ENCODE measurements around the gene DUSP7.

DUSP7 gene

DNA sequence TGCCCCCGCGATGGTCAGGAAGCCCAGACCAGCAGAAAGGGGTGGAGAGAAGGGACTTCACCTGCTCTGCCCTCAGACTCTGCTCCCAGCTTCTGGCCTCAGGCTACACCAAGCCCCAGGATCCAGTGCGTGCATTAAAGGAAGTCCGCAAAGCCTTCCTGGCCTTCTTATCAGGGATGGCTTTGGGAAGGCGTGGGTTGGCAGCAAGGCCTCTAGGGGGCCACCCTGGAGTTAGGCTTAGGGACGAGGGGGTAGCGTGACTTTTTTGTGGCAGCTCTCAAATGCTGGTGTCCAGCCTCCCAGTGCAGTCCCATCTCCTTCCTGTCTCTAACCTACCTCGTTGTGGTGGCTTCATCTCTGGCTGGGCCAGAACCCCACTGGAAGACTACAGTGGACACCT is 41.8 kb downstream of the DUSP7 start:
- Histone ChIP-seq H3K4me3 (ENCODE audit: low read depth, low read length) (no peak overlapping the region), H3K36me3 (ENCODE audit: control insufficient read depth, insufficient read depth, low read length) (no peaks in the 10 kb centered on the region), H3K9me3 (ENCODE audit: control insufficient read depth, insufficient read depth, low read length) (no peaks in the 10 kb centered on the region), H3K9ac (ENCODE audit: low read depth, low read length) (no peak overlapping the region), H3K4me1 (ENCODE audit: control insufficient read depth, insufficient read depth, low read length) (no peaks in the 10 kb centered on the region), H3K27me3 (ENCODE audit: control insufficient read depth, insufficient read depth, low read length) (no peaks in the 10 kb centered on the region), H3K27ac (ENCODE audit: low read depth, low read length) (no peak overlapping the region)

DNA sequence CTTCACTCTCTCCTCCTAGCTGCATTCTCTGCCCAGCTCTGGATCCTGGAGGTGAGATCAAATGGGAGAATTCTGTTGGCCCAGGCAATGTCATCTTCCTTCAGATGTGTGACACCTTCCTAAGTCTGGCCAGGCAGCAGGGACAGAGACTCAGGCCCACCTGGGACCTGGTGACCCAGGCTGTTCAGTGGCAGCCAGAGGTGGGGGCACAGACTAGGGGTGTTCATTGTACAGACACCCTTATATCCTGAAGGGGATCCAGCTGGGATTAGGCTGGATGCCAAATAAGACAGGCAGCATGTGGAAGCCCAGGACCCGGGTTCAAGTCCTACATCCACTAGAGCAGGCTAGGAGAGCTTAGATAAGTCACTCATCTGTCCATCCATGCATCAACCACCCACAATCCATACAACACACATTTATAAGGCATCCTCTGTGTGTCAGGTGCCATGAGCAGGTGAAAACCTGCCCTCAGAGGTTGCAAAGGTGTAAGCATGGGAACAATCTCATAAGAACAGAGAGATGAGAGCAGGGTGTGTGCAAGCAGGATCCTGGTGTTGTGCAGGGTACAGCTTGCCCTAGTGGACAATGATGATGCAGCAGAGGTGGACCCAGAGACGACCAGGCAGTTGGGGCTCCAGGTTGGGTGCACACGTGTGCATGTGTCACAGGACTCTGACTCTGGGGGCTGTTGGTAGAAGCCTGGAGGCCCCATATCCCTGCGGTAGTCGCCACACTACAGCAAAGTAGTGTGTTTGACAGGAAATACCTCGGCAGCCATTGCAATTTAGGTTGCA is 42.4 kb downstream of the DUSP7 start:
- Histone ChIP-seq H3K9ac (ENCODE audit: low read depth, low read length) (no peak overlapping the region), H3K4me3 (ENCODE audit: low read depth, low read length) (no peak overlapping the region), H3K4me1 (ENCODE audit: control insufficient read depth, insufficient read depth, low read length) (no peaks in the 10 kb centered on the region), H3K27me3 (ENCODE audit: control insufficient read depth, insufficient read depth, low read length) (no peaks in the 10 kb centered on the region), H3K27ac (ENCODE audit: low read depth, low read length) (no peak overlapping the region), H3K9me3 (ENCODE audit: control insufficient read depth, insufficient read depth, low read length) (no peaks in the 10 kb centered on the region), H3K36me3 (ENCODE audit: control insufficient read depth, insufficient read depth, low read length) (no peaks in the 10 kb centered on the region)

DNA sequence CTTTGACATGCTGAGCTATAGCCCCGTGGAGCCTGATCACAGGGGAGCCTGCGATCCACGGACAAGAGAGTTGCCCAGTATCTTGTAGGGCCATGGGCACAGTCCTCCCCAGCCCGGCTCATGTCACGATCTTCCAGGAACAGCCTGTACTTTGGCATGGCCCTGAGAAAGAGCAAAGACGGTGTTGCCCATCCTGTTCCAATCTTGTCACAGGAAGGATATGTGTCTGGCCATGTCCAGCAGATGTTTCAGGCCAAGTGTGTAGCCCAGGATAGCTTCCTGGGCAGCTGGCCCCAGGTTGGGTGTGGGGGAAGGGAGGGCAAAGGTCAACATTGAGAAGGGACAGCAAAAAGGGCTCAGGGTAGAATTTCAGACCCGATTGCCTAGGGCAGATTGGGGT is 43.7 kb downstream of the DUSP7 start:
- no peak overlapping the region for H3K27ac ChIP-seq (ENCODE audit: low read depth, low read length)

DNA sequence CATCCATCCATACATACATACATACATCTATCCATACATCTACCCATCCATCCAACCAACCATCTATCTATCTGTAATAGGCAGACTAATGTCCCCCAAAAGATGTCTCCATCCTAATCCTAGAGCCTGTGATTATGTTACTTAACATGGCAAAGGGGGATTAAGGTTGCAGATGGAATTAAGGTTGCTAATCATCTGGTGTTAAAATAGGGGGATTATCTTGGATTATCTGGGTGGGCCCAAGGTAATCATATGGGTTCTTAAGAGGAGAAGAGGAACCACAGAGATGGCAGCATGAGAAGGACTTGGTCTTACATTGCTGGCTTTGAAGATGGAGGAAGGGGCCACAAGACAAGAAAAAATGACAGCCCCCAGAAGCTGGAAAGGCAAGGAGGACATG is 45.9 kb downstream of the DUSP7 start:
- H3K4me3 ChIP-seq (ENCODE audit: low read depth, low read length): no peak overlapping the region
- H3K27me3 ChIP-seq (ENCODE audit: control insufficient read depth, insufficient read depth, low read length): no peaks in the 10 kb centered on the region
- no peaks in the 10 kb centered on the region for H3K9me3 ChIP-seq (ENCODE audit: control insufficient read depth, insufficient read depth, low read length)
- H3K9ac ChIP-seq (ENCODE audit: low read depth, low read length): no peak overlapping the region
- no peak overlapping the region for H3K27ac ChIP-seq (ENCODE audit: low read depth, low read length)
- H3K36me3 ChIP-seq (ENCODE audit: control insufficient read depth, insufficient read depth, low read length): no peaks in the 10 kb centered on the region
- peaks cover 12% of the 10 kb centered on the region for H3K4me1 ChIP-seq (ENCODE audit: control insufficient read depth, insufficient read depth, low read length)

More for the DNA sequence above, 43.7 kb downstream of the DUSP7 start:
- no peaks in the 10 kb centered on the region for H3K4me1 ChIP-seq (ENCODE audit: control insufficient read depth, insufficient read depth, low read length)
- H3K36me3 ChIP-seq (ENCODE audit: control insufficient read depth, insufficient read depth, low read length): no peaks in the 10 kb centered on the region
- no peaks in the 10 kb centered on the region for H3K27me3 ChIP-seq (ENCODE audit: control insufficient read depth, insufficient read depth, low read length)
- H3K9ac ChIP-seq (ENCODE audit: low read depth, low read length): no peak overlapping the region
- H3K9me3 ChIP-seq (ENCODE audit: control insufficient read depth, insufficient read depth, low read length): no peaks in the 10 kb centered on the region
- no peak overlapping the region for H3K4me3 ChIP-seq (ENCODE audit: low read depth, low read length)

DNA sequence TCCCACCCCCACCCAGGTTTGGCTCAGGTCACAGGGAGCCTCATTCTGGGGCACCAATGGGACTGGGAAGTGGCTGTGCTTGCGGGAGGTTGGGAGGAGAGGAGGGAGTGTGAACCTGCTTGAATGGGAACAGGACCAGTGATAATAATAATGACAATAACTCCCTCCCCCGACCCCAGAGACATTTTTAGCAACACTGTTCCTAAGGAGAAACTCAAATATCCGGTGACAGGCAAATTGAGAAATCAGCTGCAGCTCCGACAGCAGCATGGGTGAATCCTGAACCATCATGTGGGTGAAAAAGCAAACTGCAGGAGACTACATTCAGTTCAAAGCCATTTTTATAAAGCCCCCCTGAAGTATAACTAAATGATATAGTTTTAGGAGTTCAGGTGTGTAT is 49.1 kb downstream of the DUSP7 start:
- no peaks in the 10 kb centered on the region for H3K9me3 ChIP-seq (ENCODE audit: control insufficient read depth, insufficient read depth, low read length)
- H3K27me3 ChIP-seq (ENCODE audit: control insufficient read depth, insufficient read depth, low read length): no peaks in the 10 kb centered on the region
- no peak overlapping the region for H3K9ac ChIP-seq (ENCODE audit: low read depth, low read length)
- peaks cover 26% of the 10 kb centered on the region for H3K4me1 ChIP-seq (ENCODE audit: control insufficient read depth, insufficient read depth, low read length)
- no peaks in the 10 kb centered on the region for H3K36me3 ChIP-seq (ENCODE audit: control insufficient read depth, insufficient read depth, low read length)
- H3K27ac ChIP-seq (ENCODE audit: low read depth, low read length): no peak overlapping the region
- H3K4me3 ChIP-seq (ENCODE audit: low read depth, low read length): no peak overlapping the region

DNA sequence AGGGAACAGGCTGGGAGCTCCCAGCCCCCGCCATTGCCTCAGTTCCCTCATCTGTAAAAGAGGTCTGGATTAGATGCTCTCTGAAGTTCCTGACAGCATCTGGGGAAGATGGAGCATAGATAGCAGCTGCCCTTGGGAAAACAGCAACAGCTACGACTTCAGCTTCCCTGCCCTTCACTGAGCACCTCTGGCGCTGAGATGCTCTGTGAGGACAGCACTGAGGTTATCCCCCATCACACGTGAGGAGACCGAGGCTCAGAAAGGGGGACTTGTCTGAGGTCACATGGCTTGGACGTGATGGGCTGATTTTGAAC is 49.6 kb downstream of the DUSP7 start:
- H3K9me3 ChIP-seq (ENCODE audit: control insufficient read depth, insufficient read depth, low read length): no peaks in the 10 kb centered on the region
- H3K27me3 ChIP-seq (ENCODE audit: control insufficient read depth, insufficient read depth, low read length): no peaks in the 10 kb centered on the region
- peaks cover 26% of the 10 kb centered on the region for H3K4me1 ChIP-seq (ENCODE audit: control insufficient read depth, insufficient read depth, low read length)
- H3K4me3 ChIP-seq (ENCODE audit: low read depth, low read length): no peak overlapping the region
- H3K36me3 ChIP-seq (ENCODE audit: control insufficient read depth, insufficient read depth, low read length): no peaks in the 10 kb centered on the region
- no peak overlapping the region for H3K9ac ChIP-seq (ENCODE audit: low read depth, low read length)
- H3K27ac ChIP-seq (ENCODE audit: low read depth, low read length): no peak overlapping the region

DNA sequence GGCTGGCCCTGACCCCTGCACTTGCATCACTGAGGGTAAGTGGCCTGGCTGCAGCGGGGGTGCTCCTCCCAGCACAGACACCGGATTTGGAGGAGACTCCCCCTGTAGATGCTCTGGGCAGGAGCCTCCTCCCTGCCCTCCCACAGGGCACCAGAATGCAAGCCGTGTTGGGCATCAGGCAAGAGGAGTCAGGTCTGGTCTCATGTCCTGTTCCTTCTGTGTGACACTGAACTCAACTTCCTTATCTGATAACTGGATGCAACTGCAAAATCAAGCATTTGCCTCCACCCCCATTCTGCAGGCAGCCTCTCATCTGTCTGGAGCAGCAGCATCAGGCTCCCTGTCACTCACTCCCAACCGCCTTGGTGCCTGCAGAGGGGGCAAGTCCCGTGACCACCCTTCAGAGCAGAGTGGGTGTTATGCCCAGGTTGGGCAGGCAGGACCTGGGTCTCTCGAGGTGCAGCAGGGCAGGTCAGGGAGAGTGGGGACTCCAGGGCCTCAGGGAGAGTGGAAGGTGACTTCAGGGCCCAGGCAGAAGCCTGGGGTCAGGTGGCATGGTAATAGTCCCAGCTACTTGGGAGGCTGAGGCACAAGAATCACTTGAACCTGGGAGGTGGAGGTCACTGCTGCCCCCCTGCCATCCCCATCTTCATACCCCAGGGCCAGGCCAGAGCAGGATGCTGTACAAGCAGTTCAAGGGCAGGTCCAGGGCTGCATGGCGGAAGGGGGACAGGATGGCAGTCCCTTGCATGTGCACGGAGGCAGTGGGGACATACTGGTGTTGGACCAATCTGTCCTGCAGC is 50.2 kb downstream of the DUSP7 start:
- no peaks in the 10 kb centered on the region for H3K27me3 ChIP-seq (ENCODE audit: control insufficient read depth, insufficient read depth, low read length)
- no peaks in the 10 kb centered on the region for H3K36me3 ChIP-seq (ENCODE audit: control insufficient read depth, insufficient read depth, low read length)
- peak overlapping the region; percentile 87 for H3K27ac ChIP-seq (ENCODE audit: low read depth, low read length)
- peaks cover 26% of the 10 kb centered on the region for H3K4me1 ChIP-seq (ENCODE audit: control insufficient read depth, insufficient read depth, low read length)
- peak overlapping the region; percentile 45 for H3K4me3 ChIP-seq (ENCODE audit: low read depth, low read length)
- no peaks in the 10 kb centered on the region for H3K9me3 ChIP-seq (ENCODE audit: control insufficient read depth, insufficient read depth, low read length)
- H3K9ac ChIP-seq (ENCODE audit: low read depth, low read length): no peak overlapping the region

DNA sequence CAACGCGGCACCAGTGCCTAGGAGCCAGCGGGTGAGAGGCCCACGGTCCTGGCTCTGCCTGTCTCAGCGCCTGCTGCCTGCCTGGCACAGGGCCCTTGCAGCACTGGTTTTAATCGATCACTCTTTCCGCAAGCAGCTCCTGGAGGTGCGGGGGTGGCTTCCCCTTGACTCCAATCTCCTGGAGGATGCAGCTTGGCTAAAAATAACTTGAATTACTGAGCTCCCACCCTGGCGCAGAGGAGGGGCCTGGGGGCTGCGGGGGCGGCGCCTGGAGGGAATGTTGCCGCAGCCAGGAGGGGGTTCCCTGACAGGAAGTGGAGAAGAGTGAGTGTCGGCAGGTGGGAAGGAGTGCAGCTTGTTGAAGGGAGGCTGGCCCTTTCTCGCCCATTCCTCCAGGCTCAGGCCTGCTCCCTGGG is 50.8 kb downstream of the DUSP7 start:
- Histone ChIP-seq H3K27me3 (ENCODE audit: control insufficient read depth, insufficient read depth, low read length) (no peaks in the 10 kb centered on the region), H3K4me3 (ENCODE audit: low read depth, low read length) (peak overlapping the region; percentile 45), H3K27ac (ENCODE audit: low read depth, low read length) (peak overlapping the region; percentile 87), H3K4me1 (ENCODE audit: control insufficient read depth, insufficient read depth, low read length) (peaks cover 26% of the 10 kb centered on the region), H3K9me3 (ENCODE audit: control insufficient read depth, insufficient read depth, low read length) (no peaks in the 10 kb centered on the region), H3K9ac (ENCODE audit: low read depth, low read length) (no peak overlapping the region), H3K36me3 (ENCODE audit: control insufficient read depth, insufficient read depth, low read length) (no peaks in the 10 kb centered on the region)

DNA sequence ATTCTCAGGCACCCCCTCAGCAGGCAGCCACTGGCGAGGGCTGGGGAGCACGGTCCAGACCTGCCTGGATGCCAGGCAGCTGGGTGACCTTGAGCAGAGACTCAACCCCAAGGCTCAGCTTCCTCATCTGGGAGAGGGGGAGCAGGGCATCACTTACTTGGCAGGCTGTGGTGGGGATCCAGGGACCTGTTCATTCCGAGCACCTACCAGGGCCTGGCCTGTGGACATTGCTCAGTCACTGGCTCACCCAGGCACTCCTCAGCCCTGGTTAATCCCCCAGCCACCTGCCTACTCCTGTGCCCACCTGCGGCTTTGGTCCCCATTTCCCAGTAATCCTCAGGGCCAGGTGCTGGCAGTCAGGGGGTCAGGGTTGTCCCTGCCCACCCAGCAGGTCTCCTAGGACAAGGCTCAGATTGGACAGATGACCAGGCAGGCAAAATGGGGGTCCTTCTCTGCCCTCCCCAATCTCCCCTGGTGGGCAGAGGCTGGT is 51.4 kb downstream of the DUSP7 start:
- Histone ChIP-seq H3K9ac (ENCODE audit: low read depth, low read length) (no peak overlapping the region), H3K4me3 (ENCODE audit: low read depth, low read length) (no peak overlapping the region)

DNA sequence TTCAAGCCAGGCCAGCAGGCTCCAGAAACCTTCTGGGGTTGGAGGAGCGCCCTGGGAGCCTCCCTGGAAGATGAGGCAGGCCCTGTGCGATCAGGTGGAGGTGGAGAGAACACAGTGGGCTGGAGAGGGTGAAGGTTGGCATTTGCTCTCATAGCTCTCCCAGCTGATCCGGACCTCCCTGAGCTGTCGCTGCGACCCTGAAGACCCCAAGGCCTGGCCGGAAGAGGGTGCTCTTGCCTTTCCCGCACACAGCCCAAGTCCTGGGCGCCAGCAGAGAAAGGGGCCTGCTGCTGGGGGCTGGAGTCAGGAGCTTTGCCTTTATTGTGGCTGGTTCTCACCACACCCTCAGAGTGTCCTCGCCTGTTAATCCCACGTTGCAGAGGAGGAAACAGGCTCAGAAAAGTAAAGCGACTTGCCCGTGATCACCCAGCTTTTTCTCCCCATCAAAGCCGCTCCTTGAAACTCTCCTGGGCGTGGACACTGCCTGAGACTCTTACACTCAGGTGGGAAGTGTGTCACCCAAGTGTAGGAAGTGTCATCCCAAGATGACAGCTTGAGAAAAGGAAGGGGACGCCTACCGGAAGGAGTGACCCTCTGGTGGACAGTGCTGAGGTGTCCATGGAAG is 52.1 kb downstream of the DUSP7 start:
- no peak overlapping the region for H3K9ac ChIP-seq (ENCODE audit: low read depth, low read length)
- H3K9me3 ChIP-seq (ENCODE audit: control insufficient read depth, insufficient read depth, low read length): no peaks in the 10 kb centered on the region
- no peaks in the 10 kb centered on the region for H3K36me3 ChIP-seq (ENCODE audit: control insufficient read depth, insufficient read depth, low read length)
- no peak overlapping the region for H3K27ac ChIP-seq (ENCODE audit: low read depth, low read length)
- peaks cover 26% of the 10 kb centered on the region for H3K4me1 ChIP-seq (ENCODE audit: control insufficient read depth, insufficient read depth, low read length)
- H3K27me3 ChIP-seq (ENCODE audit: control insufficient read depth, insufficient read depth, low read length): no peaks in the 10 kb centered on the region
- H3K4me3 ChIP-seq (ENCODE audit: low read depth, low read length): no peak overlapping the region

More for the DNA sequence above, 51.4 kb downstream of the DUSP7 start:
- Histone ChIP-seq H3K27me3 (ENCODE audit: control insufficient read depth, insufficient read depth, low read length) (no peaks in the 10 kb centered on the region), H3K4me1 (ENCODE audit: control insufficient read depth, insufficient read depth, low read length) (peaks cover 26% of the 10 kb centered on the region), H3K9me3 (ENCODE audit: control insufficient read depth, insufficient read depth, low read length) (no peaks in the 10 kb centered on the region), H3K36me3 (ENCODE audit: control insufficient read depth, insufficient read depth, low read length) (no peaks in the 10 kb centered on the region), H3K27ac (ENCODE audit: low read depth, low read length) (peak overlapping the region; percentile 87)

DNA sequence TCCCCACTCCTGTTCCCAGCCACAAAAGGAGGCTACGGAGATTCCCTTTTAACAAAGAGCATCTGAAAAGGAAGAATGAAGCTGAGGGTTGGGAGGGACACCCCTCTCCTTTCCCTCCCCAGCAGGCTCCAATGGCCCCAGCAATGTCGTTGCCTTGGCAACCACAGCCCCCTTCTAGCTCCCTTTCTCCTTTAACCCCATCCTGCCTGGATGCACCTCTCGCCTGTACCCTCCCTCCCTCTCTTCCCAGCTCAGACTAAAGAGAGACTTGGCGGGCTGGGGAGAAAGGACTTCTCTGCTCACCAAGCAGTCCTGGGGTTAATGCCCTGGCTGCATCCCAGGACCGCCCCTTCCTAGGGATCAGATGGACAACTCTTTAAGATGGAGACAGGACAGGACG is 53.6 kb downstream of the DUSP7 start:
- Histone ChIP-seq H3K36me3 (ENCODE audit: control insufficient read depth, insufficient read depth, low read length) (no peaks in the 10 kb centered on the region), H3K4me3 (ENCODE audit: low read depth, low read length) (no peak overlapping the region), H3K27ac (ENCODE audit: low read depth, low read length) (no peak overlapping the region), H3K27me3 (ENCODE audit: control insufficient read depth, insufficient read depth, low read length) (no peaks in the 10 kb centered on the region), H3K9ac (ENCODE audit: low read depth, low read length) (no peak overlapping the region), H3K9me3 (ENCODE audit: control insufficient read depth, insufficient read depth, low read length) (no peaks in the 10 kb centered on the region), H3K4me1 (ENCODE audit: control insufficient read depth, insufficient read depth, low read length) (peaks cover 30% of the 10 kb centered on the region)
